ENCODE data around the gene BICDL1. TPM values are rescaled to one million over a fixed set of nuclear protein-coding genes. Genes with fewer than 3 reads are reported as not detected.
"Not testable (repeated sequence)": the region's sequence is repeated elsewhere in the genome, so short reads cannot be mapped to it uniquely, and the experiment has no call there.

Gene BICDL1
- total RNA-seq, 2 experiments from 2014 or later, result 44.6 to 44.7 TPM

GRCh38 chr12:120041386-120042231 is 52.6 kb downstream of the BICDL1 start:
- peaks cover 2% of the 10 kb centered on the region for H3K9me3 Mint-ChIP-seq
- ChIA-PET POLR2A (no interaction called here), CTCF (no interaction called here)
- DNase-seq, result no peak
- peaks cover 4% of the 10 kb centered on the region for H3K4me1 Mint-ChIP-seq
- H3K27ac Mint-ChIP-seq, result no peak overlapping the region
- peaks cover 8% of the 10 kb centered on the region for H3K36me3 Mint-ChIP-seq (ENCODE audit: low read depth)
- no peak overlapping the region for H3K4me3 Mint-ChIP-seq
- H3K27me3 Mint-ChIP-seq, result no peaks in the 10 kb centered on the region

GRCh38 chr12:120045367-120045766 is 56.3 kb downstream of the BICDL1 start:
- H3K27me3 Mint-ChIP-seq; DNase-seq; H3K9me3 Mint-ChIP-seq; H3K36me3 Mint-ChIP-seq (ENCODE audit: low read depth); H3K27ac Mint-ChIP-seq; CTCF ChIA-PET; H3K4me3 Mint-ChIP-seq; POLR2A ChIA-PET: not testable (repeated sequence)
- H3K4me1 Mint-ChIP-seq, result peaks cover 20% of the 10 kb centered on the region

- Mint-ChIP-seq H3K27me3 (no peaks in the 10 kb centered on the region), H3K27ac (no peak overlapping the region), H3K4me1 (peaks cover 16% of the 10 kb centered on the region), H3K9me3 (peaks cover 2% of the 10 kb centered on the region), H3K4me3 (no peak overlapping the region), H3K36me3 (ENCODE audit: low read depth) (peaks cover 8% of the 10 kb centered on the region)
- CTCF ChIA-PET, result interaction anchor here (0.6 to 1.4 kb wide), 5 partner anchors 40 to 184 kb away, joined by 3 to 4 read pairs (median 3); no protein-coding TSS in a partner anchor
- POLR2A ChIA-PET, result interaction anchor here (1.2 to 1.4 kb wide), 2 partner anchors 21 to 58 kb away, joined by 3 to 6 read pairs; partner anchors contain the start of gene BICDL1
- DNase-seq, result no peak
Observed at GRCh38 chr12:120047072-120047471, 58.0 kb downstream of the BICDL1 start.

- H3K27ac Mint-ChIP-seq, result peak overlapping the region; percentile 21
- peaks cover 22% of the 10 kb centered on the region for H3K4me1 Mint-ChIP-seq
- POLR2A ChIA-PET, result interaction anchor here (1.1 to 1.4 kb wide), 4 partner anchors 20 to 59 kb away, joined by 3 to 6 read pairs (median 3); partner anchors contain the start of gene BICDL1
- H3K4me3 Mint-ChIP-seq, result no peak overlapping the region
- CTCF ChIA-PET, result interaction anchor here (1.4 kb wide), 1 partner anchor 180 kb away, joined by 3 read pairs; no protein-coding TSS in a partner anchor
- DNase-seq, result no peak
- peaks cover 2% of the 10 kb centered on the region for H3K9me3 Mint-ChIP-seq
- H3K36me3 Mint-ChIP-seq (ENCODE audit: low read depth), result peaks cover 10% of the 10 kb centered on the region
- no peaks in the 10 kb centered on the region for H3K27me3 Mint-ChIP-seq
Observed at GRCh38 chr12:120048263-120048662, 59.2 kb downstream of the BICDL1 start.

GRCh38 chr12:120049426-120049825 is 60.4 kb downstream of the BICDL1 start:
- ChIA-PET POLR2A (no interaction called here), CTCF (no interaction called here)
- no peak overlapping the region for H3K27ac Mint-ChIP-seq
- peaks cover 3% of the 10 kb centered on the region for H3K36me3 Mint-ChIP-seq (ENCODE audit: low read depth)
- H3K9me3 Mint-ChIP-seq, result no peaks in the 10 kb centered on the region
- H3K4me3 Mint-ChIP-seq, result no peak overlapping the region
- H3K27me3 Mint-ChIP-seq, result no peaks in the 10 kb centered on the region
- DNase-seq, result no peak
- peaks cover 22% of the 10 kb centered on the region for H3K4me1 Mint-ChIP-seq

GRCh38 chr12:120051535-120051934 is 62.5 kb downstream of the BICDL1 start:
- Mint-ChIP-seq H3K4me3 (no peak overlapping the region), H3K27me3 (no peaks in the 10 kb centered on the region), H3K9me3 (no peaks in the 10 kb centered on the region), H3K4me1 (peaks cover 25% of the 10 kb centered on the region), H3K27ac (no peak overlapping the region), H3K36me3 (ENCODE audit: low read depth) (peaks cover 4% of the 10 kb centered on the region)
- DNase-seq, result no peak
- ChIA-PET POLR2A (no interaction called here), CTCF (no interaction called here)

GRCh38 chr12:120054293-120054692 is 65.3 kb downstream of the BICDL1 start:
- Mint-ChIP-seq H3K4me1 (peaks cover 11% of the 10 kb centered on the region), H3K4me3 (no peak overlapping the region), H3K27ac (no peak overlapping the region), H3K9me3 (no peaks in the 10 kb centered on the region), H3K36me3 (ENCODE audit: low read depth) (peaks cover 4% of the 10 kb centered on the region), H3K27me3 (no peaks in the 10 kb centered on the region)
- ChIA-PET CTCF (no interaction called here), POLR2A (no interaction called here)
- DNase-seq, result no peak

GRCh38 chr12:120055231-120056000 is 66.4 kb downstream of the BICDL1 start:
- no peak for DNase-seq
- no peaks in the 10 kb centered on the region for H3K9me3 Mint-ChIP-seq
- CTCF ChIA-PET, result no interaction called here
- no peaks in the 10 kb centered on the region for H3K27me3 Mint-ChIP-seq
- H3K4me3 Mint-ChIP-seq, result no peak overlapping the region
- no peak overlapping the region for H3K27ac Mint-ChIP-seq
- peaks cover 4% of the 10 kb centered on the region for H3K36me3 Mint-ChIP-seq (ENCODE audit: low read depth)
- H3K4me1 Mint-ChIP-seq, result peaks cover 9% of the 10 kb centered on the region
- POLR2A ChIA-PET, result no interaction called here

GRCh38 chr12:120056739-120057138 is 67.7 kb downstream of the BICDL1 start:
- no peak for DNase-seq
- POLR2A ChIA-PET, result no interaction called here
- no peak overlapping the region for H3K27ac Mint-ChIP-seq
- CTCF ChIA-PET, result interaction anchor here (0.7 to 0.9 kb wide), 2 partner anchors 29 to 30 kb away, joined by 3 read pairs; no protein-coding TSS in a partner anchor
- H3K4me3 Mint-ChIP-seq, result no peak overlapping the region
- no peaks in the 10 kb centered on the region for H3K27me3 Mint-ChIP-seq
- H3K9me3 Mint-ChIP-seq, result no peaks in the 10 kb centered on the region
- peaks cover 4% of the 10 kb centered on the region for H3K36me3 Mint-ChIP-seq (ENCODE audit: low read depth)
- peaks cover 9% of the 10 kb centered on the region for H3K4me1 Mint-ChIP-seq

GRCh38 chr12:120060196-120060595 is 71.2 kb downstream of the BICDL1 start:
- CTCF ChIA-PET, result interaction anchor here (0.9 kb wide), 1 partner anchor 168 kb away, joined by 3 read pairs; no protein-coding TSS in a partner anchor
- H3K27ac Mint-ChIP-seq, result no peak overlapping the region

GRCh38 chr12:120060717-120061116 is 71.7 kb downstream of the BICDL1 start:
- CTCF ChIA-PET, result interaction anchor here (0.9 kb wide), 1 partner anchor 167 kb away, joined by 3 read pairs; no protein-coding TSS in a partner anchor
- Mint-ChIP-seq H3K4me3 (no peak overlapping the region), H3K27ac (no peak overlapping the region), H3K4me1 (no peaks in the 10 kb centered on the region), H3K36me3 (ENCODE audit: low read depth) (peaks cover 11% of the 10 kb centered on the region), H3K9me3 (no peaks in the 10 kb centered on the region), H3K27me3 (no peaks in the 10 kb centered on the region)
- POLR2A ChIA-PET, result no interaction called here
- DNase-seq, result no peak

More at GRCh38 chr12:120060196-120060595, 71.2 kb downstream of the BICDL1 start:
- peaks cover 1% of the 10 kb centered on the region for H3K4me1 Mint-ChIP-seq
- H3K27me3 Mint-ChIP-seq, result no peaks in the 10 kb centered on the region
- POLR2A ChIA-PET, result no interaction called here
- no peak for DNase-seq
- H3K36me3 Mint-ChIP-seq (ENCODE audit: low read depth), result peaks cover 10% of the 10 kb centered on the region
- H3K9me3 Mint-ChIP-seq, result no peaks in the 10 kb centered on the region
- no peak overlapping the region for H3K4me3 Mint-ChIP-seq

- POLR2A ChIA-PET, result no interaction called here
- Mint-ChIP-seq H3K27me3 (no peaks in the 10 kb centered on the region), H3K4me1 (no peaks in the 10 kb centered on the region), H3K4me3 (no peak overlapping the region), H3K36me3 (ENCODE audit: low read depth) (peaks cover 11% of the 10 kb centered on the region), H3K27ac (no peak overlapping the region), H3K9me3 (no peaks in the 10 kb centered on the region)
- DNase-seq, result no peak
- CTCF ChIA-PET, result no interaction called here
Observed at GRCh38 chr12:120061575-120062214, 72.7 kb downstream of the BICDL1 start.
